ENCODE results near the gene MYH11.

Gene MYH11

DNA sequence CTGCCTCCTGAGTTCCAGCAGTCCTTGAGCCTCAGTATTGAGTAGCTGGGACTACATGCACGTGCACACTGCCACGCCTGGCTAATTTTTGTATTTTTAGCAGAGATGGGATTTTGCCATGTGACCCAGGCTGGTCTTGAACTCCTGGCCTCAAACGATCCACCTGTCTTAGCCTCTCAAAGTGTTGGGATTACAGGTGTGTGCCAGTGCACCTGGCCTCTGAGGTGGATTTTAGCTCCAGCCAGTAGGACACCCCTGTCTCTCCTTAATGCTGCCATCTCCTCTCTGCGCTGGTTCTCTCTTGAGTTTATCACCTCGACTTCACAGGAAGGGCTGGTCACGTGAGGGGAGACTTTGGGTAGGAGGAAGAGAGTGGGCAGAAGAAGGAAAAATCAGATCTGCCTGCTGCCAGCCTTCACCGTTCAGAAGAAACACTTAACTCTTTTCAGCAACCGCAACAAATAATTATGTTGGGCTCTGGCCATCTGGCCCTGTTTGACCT is 151.7 kb downstream of the MYH11 start:
- Histone ChIP-seq H3K4me1 (ENCODE audit: control extremely low read depth in 1 of 4, control insufficient read depth in 4 of 4, insufficient read depth in 4 of 4, low read length in 3 of 4) (peaks cover 0 to 31% (median 14%) of the 10 kb centered on the region in 4 experiments), H3K9me3 (ENCODE audit: control extremely low read depth in 1 of 5, control insufficient read depth in 4 of 5, insufficient read depth in 2 of 5, low read depth in 1 of 5, low read length in 4 of 5) (no peaks in the 10 kb centered on the region), H3K27me3 (replicated peaks in 2 of 5; ENCODE audit: control insufficient read depth in 4 of 5, insufficient read depth in 5 of 5, low read length in 4 of 5) (no peaks in the 10 kb centered on the region), H3K4me3 (ENCODE audit: control insufficient read depth in 1 of 7, extremely low read depth in 1 of 7, insufficient read depth in 4 of 7, low read depth in 2 of 7, low read length in 6 of 7) (peak overlapping the region in 2 of 7 experiments; percentile 23 to 25), H3K27ac (ENCODE audit: insufficient read depth in 1 of 2, low read depth in 1 of 2, low read length in 2 of 2, poor library complexity in 1 of 2, severe bottlenecking in 2 of 2) (no peak overlapping the region), H3K36me3 (ENCODE audit: control insufficient read depth in 4 of 4, insufficient read depth in 4 of 4, low read length in 3 of 4) (peaks cover 17 to 49% (median 29%) of the 10 kb centered on the region in 4 experiments)
- POLR2A ChIA-PET: no interaction called here
- CTCF ChIA-PET: interaction anchor here (1.1 to 3.1 kb wide), 7 partner anchors 8 to 279 kb away, joined by 3 to 18 read pairs (median 8); partner anchors contain the start of gene MARF1
- DNase-seq: peak in 2 of 3 donors; percentile 14 to 22
- 31% methylated on average over 8 of the region's 8 CpGs for WGBS (ENCODE audit: insufficient coverage)

DNA sequence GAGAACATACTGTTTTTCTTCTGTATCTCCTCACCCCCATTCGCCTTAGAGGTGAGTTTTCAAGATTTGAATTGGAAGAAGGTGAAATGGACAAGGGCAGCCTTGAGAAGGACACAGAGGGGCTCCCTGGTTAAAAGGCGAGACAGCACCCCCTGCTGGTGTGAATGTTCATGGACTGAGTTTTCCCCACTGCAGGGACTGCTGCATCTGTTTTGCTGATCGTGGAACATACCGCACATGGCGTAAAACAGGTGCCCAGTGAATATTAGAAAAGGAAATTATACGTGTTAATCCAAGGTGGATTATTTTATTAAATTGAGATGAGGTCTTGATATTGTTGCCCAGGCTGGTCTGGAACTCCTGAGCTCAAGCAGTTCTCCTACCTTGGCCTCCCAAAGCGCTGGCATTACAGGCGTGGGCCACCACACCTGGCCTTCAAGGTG is 152.3 kb downstream of the MYH11 start:
- peak; percentile 76 to 83 (median 78) for DNase-seq
- POLR2A ChIA-PET: no interaction called here
- Histone ChIP-seq H3K27me3 (replicated peaks in 2 of 5; ENCODE audit: control insufficient read depth in 4 of 5, insufficient read depth in 5 of 5, low read length in 4 of 5) (no peaks in the 10 kb centered on the region), H3K4me3 (ENCODE audit: control insufficient read depth in 1 of 7, extremely low read depth in 1 of 7, insufficient read depth in 4 of 7, low read depth in 2 of 7, low read length in 6 of 7) (no peak overlapping the region), H3K4me1 (ENCODE audit: control extremely low read depth in 1 of 4, control insufficient read depth in 4 of 4, insufficient read depth in 4 of 4, low read length in 3 of 4) (peaks cover 0 to 31% (median 14%) of the 10 kb centered on the region in 4 experiments), H3K36me3 (ENCODE audit: control insufficient read depth in 4 of 4, insufficient read depth in 4 of 4, low read length in 3 of 4) (peaks cover 14 to 50% (median 32%) of the 10 kb centered on the region in 4 experiments), H3K9me3 (ENCODE audit: control extremely low read depth in 1 of 5, control insufficient read depth in 4 of 5, insufficient read depth in 2 of 5, low read depth in 1 of 5, low read length in 4 of 5) (no peaks in the 10 kb centered on the region), H3K27ac (ENCODE audit: insufficient read depth in 1 of 2, low read depth in 1 of 2, low read length in 2 of 2, poor library complexity in 1 of 2, severe bottlenecking in 2 of 2) (no peak overlapping the region)
- 42% methylated on average over 6 of the region's 8 CpGs for WGBS (ENCODE audit: insufficient coverage)
- CTCF ChIA-PET: interaction anchor here (1.1 to 3.1 kb wide), 8 partner anchors 9 to 279 kb away, joined by 3 to 18 read pairs (median 7); partner anchors contain the start of gene MARF1

DNA sequence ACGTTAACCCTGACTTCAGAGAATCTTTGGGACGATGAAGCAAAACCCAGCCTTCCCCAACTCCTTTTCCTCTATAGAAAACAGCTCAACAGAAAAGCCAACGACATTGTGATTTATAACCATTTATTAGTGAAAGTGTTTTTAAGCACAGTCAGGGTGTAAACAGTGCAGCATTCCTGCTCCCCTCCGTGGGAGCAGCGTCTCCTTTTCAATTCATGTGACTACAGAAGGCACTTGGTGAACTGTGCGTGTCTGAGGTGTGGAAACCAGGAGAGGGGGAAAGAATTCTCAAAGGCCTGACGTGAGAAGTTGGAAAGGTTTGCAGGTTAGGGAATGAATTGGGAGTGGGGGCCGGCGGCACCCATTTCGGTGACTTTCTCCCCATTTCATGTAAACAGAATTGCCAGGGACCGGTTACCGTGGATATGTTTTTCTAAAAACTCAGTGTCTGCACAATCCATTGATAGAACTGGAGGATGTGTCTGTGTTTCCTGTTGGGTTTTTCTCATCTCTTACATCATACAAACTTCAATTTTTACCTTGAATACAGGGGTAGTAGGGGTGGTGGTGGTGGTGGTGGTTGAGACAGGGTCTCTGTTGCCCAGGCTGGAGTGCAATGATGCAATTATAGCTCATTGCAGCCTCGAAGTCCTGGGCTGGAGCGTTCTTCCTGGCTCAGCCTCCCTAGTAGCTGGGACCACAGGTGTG is 153.6 kb downstream of the MYH11 start:
- Histone ChIP-seq H3K4me1 (ENCODE audit: control extremely low read depth in 1 of 4, control insufficient read depth in 4 of 4, insufficient read depth in 4 of 4, low read length in 3 of 4) (peaks cover 0 to 31% (median 14%) of the 10 kb centered on the region in 4 experiments), H3K4me3 (ENCODE audit: control insufficient read depth in 1 of 7, extremely low read depth in 1 of 7, insufficient read depth in 4 of 7, low read depth in 2 of 7, low read length in 6 of 7) (peak overlapping the region in 1 of 7 experiments; percentile 4), H3K36me3 (ENCODE audit: control insufficient read depth in 4 of 4, insufficient read depth in 4 of 4, low read length in 3 of 4) (peaks cover 8 to 55% (median 33%) of the 10 kb centered on the region in 4 experiments), H3K27me3 (replicated peaks in 2 of 5; ENCODE audit: control insufficient read depth in 4 of 5, insufficient read depth in 5 of 5, low read length in 4 of 5) (no peaks in the 10 kb centered on the region), H3K27ac (ENCODE audit: insufficient read depth in 1 of 2, low read depth in 1 of 2, low read length in 2 of 2, poor library complexity in 1 of 2, severe bottlenecking in 2 of 2) (peak overlapping the region; percentile 47 to 76), H3K9me3 (ENCODE audit: control extremely low read depth in 1 of 5, control insufficient read depth in 4 of 5, insufficient read depth in 2 of 5, low read depth in 1 of 5, low read length in 4 of 5) (no peaks in the 10 kb centered on the region)
- ChIA-PET CTCF (interaction anchor here (0.5 to 3.1 kb wide), 12 partner anchors 9 to 446 kb away, joined by 3 to 18 read pairs (median 4); partner anchors contain the start of gene MARF1), POLR2A (no interaction called here)
- WGBS (ENCODE audit: insufficient coverage): 75% methylated on average over 9 of the region's 14 CpGs
- DNase-seq: peak in 2 of 3 donors; percentile 78 to 80

DNA sequence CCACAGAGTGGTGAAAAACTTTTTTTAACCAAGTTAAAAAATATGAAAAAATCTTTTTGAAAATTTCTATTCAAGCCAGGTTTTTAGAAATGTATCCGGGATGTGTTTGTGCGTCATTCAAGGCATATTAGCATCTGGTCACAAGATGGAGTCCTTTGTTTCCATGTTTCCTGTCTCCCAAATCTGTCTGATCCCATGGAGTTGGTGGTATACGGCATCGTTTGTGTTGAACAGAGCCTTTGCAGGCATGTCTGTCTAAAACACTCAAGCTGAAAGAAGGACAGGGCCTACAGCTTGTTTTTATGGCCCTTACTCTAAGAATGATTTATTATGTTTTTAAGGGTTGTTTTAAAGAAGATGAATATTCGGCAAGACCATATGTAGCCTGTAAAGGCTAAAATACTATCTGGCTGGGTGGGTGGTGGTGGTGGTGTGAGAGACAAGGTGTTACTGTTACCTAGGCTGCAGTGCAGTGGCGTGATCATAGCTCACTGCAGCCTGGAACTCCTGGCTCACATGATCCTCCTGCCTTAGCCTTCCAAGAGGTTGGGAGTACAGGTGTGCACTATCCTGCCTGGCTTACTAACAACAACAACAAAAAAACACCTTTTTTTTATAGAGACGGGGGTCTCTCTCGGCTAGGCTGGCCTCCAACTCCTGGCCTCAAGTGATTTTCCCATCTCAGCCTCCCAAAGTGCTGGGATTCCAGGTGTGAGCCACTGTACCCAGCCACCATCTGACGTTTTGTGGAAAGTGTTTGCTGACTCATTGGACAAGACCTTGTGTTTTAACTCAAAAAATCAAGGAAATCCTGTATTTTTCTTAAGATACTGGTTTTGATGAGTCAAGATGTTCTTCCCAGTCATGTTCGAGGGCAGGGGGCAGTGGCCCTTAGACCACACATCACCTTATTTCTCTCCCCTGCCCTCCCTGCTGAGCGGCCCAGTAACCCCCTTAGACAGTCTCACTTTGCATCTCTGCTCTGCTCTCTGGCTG is 154.6 kb downstream of the MYH11 start:
- Histone ChIP-seq H3K4me3 (ENCODE audit: control insufficient read depth in 1 of 7, extremely low read depth in 1 of 7, insufficient read depth in 4 of 7, low read depth in 2 of 7, low read length in 6 of 7) (no peak overlapping the region), H3K4me1 (ENCODE audit: control extremely low read depth in 1 of 4, control insufficient read depth in 4 of 4, insufficient read depth in 4 of 4, low read length in 3 of 4) (peaks cover 0 to 31% (median 14%) of the 10 kb centered on the region in 4 experiments), H3K36me3 (ENCODE audit: control insufficient read depth in 4 of 4, insufficient read depth in 4 of 4, low read length in 3 of 4) (peaks cover 10 to 58% (median 31%) of the 10 kb centered on the region in 4 experiments), H3K9me3 (ENCODE audit: control extremely low read depth in 1 of 5, control insufficient read depth in 4 of 5, insufficient read depth in 2 of 5, low read depth in 1 of 5, low read length in 4 of 5) (no peaks in the 10 kb centered on the region), H3K27ac (ENCODE audit: insufficient read depth in 1 of 2, low read depth in 1 of 2, low read length in 2 of 2, poor library complexity in 1 of 2, severe bottlenecking in 2 of 2) (peak overlapping the region; percentile 47 to 76), H3K27me3 (replicated peaks in 2 of 5; ENCODE audit: control insufficient read depth in 4 of 5, insufficient read depth in 5 of 5, low read length in 4 of 5) (no peaks in the 10 kb centered on the region)
- DNase-seq: peak in 2 of 3 donors; percentile 43 to 50
- ChIA-PET POLR2A (no interaction called here), CTCF (interaction anchor here (1.3 to 3.1 kb wide), 2 partner anchors 68 to 277 kb away, joined by 3 to 12 read pairs; no protein-coding TSS in a partner anchor)
- WGBS (ENCODE audit: insufficient coverage): 81% methylated on average over 9 of the region's 11 CpGs

DNA sequence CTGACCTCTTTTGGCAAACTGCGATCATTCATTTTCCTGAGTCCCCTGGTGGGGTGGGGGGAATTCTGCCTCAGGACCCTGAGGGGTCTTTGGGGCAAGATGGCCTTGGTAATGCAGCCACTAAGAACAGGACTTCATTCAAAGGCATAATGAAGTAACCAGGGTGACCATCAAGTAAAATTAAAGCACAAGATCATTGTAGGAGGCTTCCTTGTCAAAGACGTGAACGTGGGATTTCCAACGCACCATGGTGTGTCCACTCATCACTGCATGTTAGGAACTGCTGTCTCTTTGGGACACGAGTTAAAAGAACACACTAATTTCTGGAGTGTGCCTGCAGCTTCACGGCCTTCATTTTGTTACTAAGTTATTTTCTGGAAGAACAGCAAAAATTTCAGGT is 155.5 kb downstream of the MYH11 start:
- no peak for DNase-seq
- Histone ChIP-seq H3K27ac (ENCODE audit: insufficient read depth in 1 of 2, low read depth in 1 of 2, low read length in 2 of 2, poor library complexity in 1 of 2, severe bottlenecking in 2 of 2) (no peak overlapping the region), H3K36me3 (ENCODE audit: control insufficient read depth in 4 of 4, insufficient read depth in 4 of 4, low read length in 3 of 4) (peaks cover 14 to 61% (median 39%) of the 10 kb centered on the region in 4 experiments), H3K27me3 (replicated peaks in 2 of 5; ENCODE audit: control insufficient read depth in 4 of 5, insufficient read depth in 5 of 5, low read length in 4 of 5) (no peaks in the 10 kb centered on the region), H3K4me3 (ENCODE audit: control insufficient read depth in 1 of 7, extremely low read depth in 1 of 7, insufficient read depth in 4 of 7, low read depth in 2 of 7, low read length in 6 of 7) (no peak overlapping the region), H3K4me1 (ENCODE audit: control extremely low read depth in 1 of 4, control insufficient read depth in 4 of 4, insufficient read depth in 4 of 4, low read length in 3 of 4) (peaks cover 0 to 31% (median 14%) of the 10 kb centered on the region in 4 experiments), H3K9me3 (ENCODE audit: control extremely low read depth in 1 of 5, control insufficient read depth in 4 of 5, insufficient read depth in 2 of 5, low read depth in 1 of 5, low read length in 4 of 5) (no peaks in the 10 kb centered on the region)
- ChIA-PET CTCF (no interaction called here), POLR2A (no interaction called here)
- 97% methylated on average over 6 of the region's 6 CpGs for WGBS (ENCODE audit: insufficient coverage)

DNA sequence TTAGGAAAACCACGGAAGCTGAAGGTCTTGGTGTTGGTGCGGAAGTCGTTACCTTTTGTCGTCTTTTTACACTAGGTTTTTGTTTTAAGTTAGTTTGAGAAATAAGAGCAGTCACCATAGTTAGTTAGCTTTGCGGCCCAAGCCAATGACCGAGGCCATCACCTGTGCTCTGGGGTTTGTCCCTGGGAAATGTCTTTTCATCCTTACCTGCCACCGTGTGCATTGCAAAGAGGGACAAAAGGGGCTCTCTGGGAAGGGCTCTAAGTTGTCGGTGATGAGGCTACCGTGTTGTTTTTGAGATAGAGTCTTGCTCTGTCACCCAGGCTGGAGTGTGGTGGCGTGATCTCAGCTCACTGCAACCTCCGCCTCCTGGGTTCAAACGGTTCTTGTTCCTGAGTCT is 157.0 kb downstream of the MYH11 start:
- no peak overlapping the region for H3K27ac ChIP-seq (ENCODE audit: insufficient read depth in 1 of 2, low read depth in 1 of 2, low read length in 2 of 2, poor library complexity in 1 of 2, severe bottlenecking in 2 of 2)
- DNase-seq: no peak
- H3K36me3 ChIP-seq (ENCODE audit: control insufficient read depth in 4 of 4, insufficient read depth in 4 of 4, low read length in 3 of 4): peaks cover 16 to 68% (median 47%) of the 10 kb centered on the region in 4 experiments
- H3K27me3 ChIP-seq (replicated peaks in 2 of 5; ENCODE audit: control insufficient read depth in 4 of 5, insufficient read depth in 5 of 5, low read length in 4 of 5): no peaks in the 10 kb centered on the region
- ChIA-PET CTCF (interaction anchor here (0.9 kb wide), 1 partner anchor 18 kb away, joined by 3 read pairs; no protein-coding TSS in a partner anchor), POLR2A (no interaction called here)
- peaks cover 0 to 24% (median 10%) of the 10 kb centered on the region in 4 experiments for H3K4me1 ChIP-seq (ENCODE audit: control extremely low read depth in 1 of 4, control insufficient read depth in 4 of 4, insufficient read depth in 4 of 4, low read length in 3 of 4)
- H3K9me3 ChIP-seq (ENCODE audit: control extremely low read depth in 1 of 5, control insufficient read depth in 4 of 5, insufficient read depth in 2 of 5, low read depth in 1 of 5, low read length in 4 of 5): no peaks in the 10 kb centered on the region
- no peak overlapping the region for H3K4me3 ChIP-seq (ENCODE audit: control insufficient read depth in 1 of 7, extremely low read depth in 1 of 7, insufficient read depth in 4 of 7, low read depth in 2 of 7, low read length in 6 of 7)
- WGBS (ENCODE audit: insufficient coverage): 97% methylated on average over 11 of the region's 12 CpGs

All from common myeloid progenitor, CD34-positive (primary cell).